C4-2B (cell line): ENCODE results near the gene C16orf78.

ENCODE experiments used
- ZFX ChIP-seq: fragments of 450-650 bp; IDR thresholded peaks from 2 replicates; pipeline ENCODE4 v1.6.1; 2017
- TF ChIP-seq, protein P1 (sequence below): fragments of 450-650 bp; conservative IDR thresholded peaks from 2 replicates; pipeline ENCODE4 v1.5.1; 2017; ENCODE audit warnings: mild to moderate bottlenecking

DNA sequence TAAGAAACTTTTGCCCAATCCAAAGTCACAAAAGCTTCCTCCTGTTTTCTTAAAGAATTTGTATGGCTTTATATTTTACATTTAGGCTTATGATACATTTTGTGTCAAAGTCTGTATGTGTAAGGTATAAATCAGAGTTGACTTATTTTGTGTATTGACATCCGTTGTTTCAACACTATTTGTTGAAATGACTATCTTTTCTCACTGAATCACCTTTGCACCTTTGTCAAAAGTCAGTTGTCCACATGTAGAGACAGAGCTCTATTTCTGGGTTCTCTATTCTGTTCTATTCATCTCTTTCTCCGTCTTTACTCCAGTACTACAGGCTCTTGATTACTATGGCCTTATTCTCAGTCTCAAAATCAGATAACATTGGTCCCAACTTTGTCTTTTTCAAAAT lies 73.2 kb downstream of the C16orf78 start:
- TF ChIP-seq, protein P1, sequence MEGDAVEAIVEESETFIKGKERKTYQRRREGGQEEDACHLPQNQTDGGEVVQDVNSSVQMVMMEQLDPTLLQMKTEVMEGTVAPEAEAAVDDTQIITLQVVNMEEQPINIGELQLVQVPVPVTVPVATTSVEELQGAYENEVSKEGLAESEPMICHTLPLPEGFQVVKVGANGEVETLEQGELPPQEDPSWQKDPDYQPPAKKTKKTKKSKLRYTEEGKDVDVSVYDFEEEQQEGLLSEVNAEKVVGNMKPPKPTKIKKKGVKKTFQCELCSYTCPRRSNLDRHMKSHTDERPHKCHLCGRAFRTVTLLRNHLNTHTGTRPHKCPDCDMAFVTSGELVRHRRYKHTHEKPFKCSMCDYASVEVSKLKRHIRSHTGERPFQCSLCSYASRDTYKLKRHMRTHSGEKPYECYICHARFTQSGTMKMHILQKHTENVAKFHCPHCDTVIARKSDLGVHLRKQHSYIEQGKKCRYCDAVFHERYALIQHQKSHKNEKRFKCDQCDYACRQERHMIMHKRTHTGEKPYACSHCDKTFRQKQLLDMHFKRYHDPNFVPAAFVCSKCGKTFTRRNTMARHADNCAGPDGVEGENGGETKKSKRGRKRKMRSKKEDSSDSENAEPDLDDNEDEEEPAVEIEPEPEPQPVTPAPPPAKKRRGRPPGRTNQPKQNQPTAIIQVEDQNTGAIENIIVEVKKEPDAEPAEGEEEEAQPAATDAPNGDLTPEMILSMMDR, result no peak
- TF ChIP-seq ZFX, result no peak
